IPS-18c (cell line): ENCODE measurements around the gene BRK1.
"Not testable (repeated sequence)": the region's sequence is repeated elsewhere in the genome, so short reads cannot be mapped to it uniquely, and the experiment has no call there.

ENCODE experiments used
- H3K4me3 ChIP-seq: 2 replicates; pipeline ENCODE4 v1.7.0; 2013; ENCODE audit warnings: low read depth, mild to moderate bottlenecking, low read length, moderate library complexity; ENCODE audit not compliant: insufficient read depth
- H3K9me3 ChIP-seq: one replicate; pipeline ENCODE4 v1.6.1; 2013; ENCODE audit warnings: mild to moderate bottlenecking, low read length, moderate library complexity; ENCODE audit not compliant: control insufficient read depth, insufficient read depth

The BRK1 gene

DNA sequence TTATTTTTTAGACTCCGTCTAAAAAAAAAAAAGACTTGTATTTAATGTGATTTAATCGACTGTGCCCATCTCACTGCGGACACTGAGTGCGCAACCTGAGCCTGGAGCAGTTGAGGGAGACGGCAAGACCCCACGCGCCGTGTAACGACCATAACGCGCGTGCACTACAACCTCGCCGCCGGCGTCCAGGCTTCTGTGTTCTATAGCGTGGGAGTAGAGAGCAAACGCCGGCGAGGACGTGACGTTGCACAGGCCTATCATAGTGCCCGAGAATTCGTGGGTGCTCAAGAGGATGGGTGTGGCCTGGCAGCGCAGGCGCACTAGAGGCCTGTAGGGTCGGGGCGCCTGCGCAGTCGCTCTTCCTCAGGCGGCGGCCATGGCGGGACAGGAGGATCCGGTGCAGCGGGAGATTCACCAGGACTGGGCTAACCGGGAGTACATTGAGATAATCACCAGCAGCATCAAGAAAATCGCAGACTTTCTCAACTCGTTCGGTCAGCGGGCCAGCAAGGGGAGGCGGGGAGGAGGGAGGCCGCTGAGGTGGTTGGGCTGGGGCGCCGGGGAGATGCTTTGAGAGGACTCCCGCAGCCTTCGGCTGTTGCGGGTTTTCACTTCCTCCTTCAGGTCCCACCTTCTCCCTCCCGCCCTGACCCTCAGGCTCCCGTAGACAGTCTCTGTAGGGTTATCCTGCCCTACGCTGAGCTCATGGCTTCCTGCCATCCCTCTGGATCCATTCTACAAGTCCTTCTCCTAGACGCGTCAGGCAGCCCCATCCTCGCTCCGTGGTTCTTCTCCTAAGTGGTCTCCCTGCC, at the start of gene BRK1:
BRK1 (plus strand) TSS at position 350 of the 812 bp plus-strand sequence; CDS start at position 377, 27 bp downstream.
- Histone ChIP-seq H3K4me3 (peak within 1 kb of the TSS; percentile 92), H3K9me3 (no peaks in the 10 kb centered on the region)

DNA sequence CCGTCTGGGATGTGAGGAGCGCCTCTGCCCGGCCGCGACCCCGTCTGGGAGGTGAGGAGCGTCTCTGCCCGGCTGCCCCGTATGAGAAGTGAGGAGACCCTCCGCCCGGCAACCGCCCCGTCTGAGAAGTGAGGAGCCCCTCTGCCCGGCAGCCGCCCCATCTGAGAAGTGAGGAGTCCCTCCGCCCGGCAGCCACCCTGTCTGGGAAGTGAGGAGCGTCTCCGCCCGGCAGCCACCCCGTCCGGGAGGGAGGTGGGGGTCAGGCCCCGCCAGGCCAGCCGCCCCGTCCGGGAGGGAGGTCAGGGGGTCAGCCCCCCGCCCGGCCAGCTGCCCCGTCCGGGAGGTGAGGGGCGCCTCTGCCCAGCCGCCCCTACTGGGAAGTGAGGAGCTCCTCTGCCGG, 45.4 kb upstream of the BRK1 start:
- not testable (repeated sequence) for H3K9me3 ChIP-seq

GRCh38 chr3:10074666-10075065, 40.8 kb upstream of the BRK1 start:
- H3K9me3 ChIP-seq, result no peaks in the 10 kb centered on the region
- H3K4me3 ChIP-seq, result no peak overlapping the region

More for the DNA sequence above, 45.4 kb upstream of the BRK1 start:
- H3K4me3 ChIP-seq, result not testable (repeated sequence)

DNA sequence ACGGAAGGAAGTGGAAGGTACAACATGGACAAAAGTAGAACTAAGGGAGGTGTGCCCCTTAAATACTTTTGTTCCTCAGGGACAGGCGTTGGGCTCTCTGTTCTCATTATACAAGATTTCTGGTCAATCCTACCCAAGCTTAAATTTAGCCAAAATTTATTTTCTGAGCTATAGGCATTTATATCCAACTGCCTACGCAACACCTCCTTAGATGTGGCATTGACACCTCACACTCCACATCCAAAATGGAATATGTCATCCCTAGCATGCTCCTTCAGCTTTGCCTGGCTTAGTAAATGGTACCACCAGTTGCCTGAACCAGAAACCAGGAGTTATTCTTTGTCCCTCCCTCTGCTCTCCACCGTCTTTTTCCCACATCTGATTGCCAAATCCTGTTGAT, 33.6 kb upstream of the BRK1 start:
- Histone ChIP-seq H3K9me3 (no peaks in the 10 kb centered on the region), H3K4me3 (no peak overlapping the region)

DNA sequence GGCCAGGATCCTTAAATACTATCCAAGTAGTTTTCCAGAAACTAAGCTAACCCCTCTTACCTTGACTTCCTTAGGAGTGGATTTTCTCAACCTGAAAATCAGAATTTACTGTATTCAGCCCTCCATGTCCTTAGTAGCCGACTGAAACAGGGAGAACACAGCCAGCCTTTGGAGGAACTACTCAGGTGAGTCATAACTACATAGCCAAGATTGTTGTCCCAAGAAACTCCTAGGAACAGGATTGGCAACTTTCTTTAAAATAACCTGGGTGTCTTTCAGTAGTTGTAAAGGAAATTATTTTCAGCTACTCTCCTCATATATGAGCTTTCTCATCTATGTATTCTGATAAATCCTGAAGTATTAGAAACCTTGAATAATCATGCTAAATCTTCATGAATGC, 29.7 kb upstream of the BRK1 start:
- Histone ChIP-seq H3K4me3 (no peak overlapping the region), H3K9me3 (no peaks in the 10 kb centered on the region)

- Histone ChIP-seq H3K4me3 (no peak overlapping the region), H3K9me3 (no peaks in the 10 kb centered on the region)
Observed at GRCh38 chr3:10088256-10088655, 27.2 kb upstream of the BRK1 start.

DNA sequence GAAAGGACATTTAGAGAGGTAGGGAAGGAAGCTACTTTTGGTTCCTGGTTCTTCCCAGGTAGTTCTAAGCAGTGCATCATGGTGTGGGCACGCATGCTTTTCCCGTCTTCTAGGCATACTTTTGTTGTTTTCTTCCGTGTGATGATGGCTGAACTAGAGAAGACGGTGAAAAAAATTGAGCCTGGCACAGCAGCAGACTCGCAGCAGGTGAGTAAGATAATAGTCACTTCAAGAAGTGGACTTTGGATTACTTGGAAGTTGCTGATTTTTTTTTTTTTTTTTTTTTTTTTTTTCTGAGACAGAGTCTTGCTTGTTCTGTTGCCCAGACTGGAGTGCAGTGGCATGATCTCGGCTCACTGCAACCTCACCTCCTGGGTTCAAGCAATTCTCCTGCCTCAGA, 25.3 kb upstream of the BRK1 start:
- H3K4me3 ChIP-seq, result no peak overlapping the region
- no peaks in the 10 kb centered on the region for H3K9me3 ChIP-seq

DNA sequence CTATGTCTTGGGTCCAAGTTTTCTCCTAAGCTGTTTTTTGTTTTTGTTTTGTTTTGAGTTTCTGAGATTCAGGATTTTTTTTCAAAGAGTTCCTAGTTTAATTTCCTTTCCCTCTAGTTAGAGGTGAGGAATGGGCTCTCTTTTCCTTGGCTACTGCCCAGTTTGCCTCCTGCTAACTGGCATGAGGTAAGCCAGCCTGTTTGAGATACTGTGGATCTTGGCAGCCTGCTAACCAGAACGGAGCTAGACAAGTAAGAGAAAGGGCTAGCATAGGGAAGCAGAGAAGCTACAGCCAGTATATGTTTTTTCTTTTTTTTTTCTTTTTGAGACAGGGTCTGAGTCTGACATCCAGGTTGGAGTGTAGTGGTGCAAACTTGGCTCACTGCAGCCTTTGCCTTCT, 24.7 kb upstream of the BRK1 start:
- H3K4me3 ChIP-seq, H3K9me3 ChIP-seq: not testable (repeated sequence)

DNA sequence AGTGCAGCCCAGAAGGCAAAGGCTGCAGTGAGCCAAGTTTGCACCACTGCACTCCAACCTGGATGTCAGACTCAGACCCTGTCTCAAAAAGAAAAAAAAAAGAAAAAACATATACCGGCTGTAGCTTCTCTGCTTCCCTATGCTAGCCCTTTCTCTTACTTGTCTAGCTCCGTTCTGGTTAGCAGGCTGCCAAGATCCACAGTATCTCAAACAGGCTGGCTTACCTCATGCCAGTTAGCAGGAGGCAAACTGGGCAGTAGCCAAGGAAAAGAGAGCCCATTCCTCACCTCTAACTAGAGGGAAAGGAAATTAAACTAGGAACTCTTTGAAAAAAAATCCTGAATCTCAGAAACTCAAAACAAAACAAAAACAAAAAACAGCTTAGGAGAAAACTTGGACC, 24.1 kb upstream of the BRK1 start:
- not testable (repeated sequence) for H3K4me3 ChIP-seq, H3K9me3 ChIP-seq

GRCh38 chr3:10093678-10094077, 21.8 kb upstream of the BRK1 start:
- H3K4me3 ChIP-seq, result no peak overlapping the region
- no peaks in the 10 kb centered on the region for H3K9me3 ChIP-seq

DNA sequence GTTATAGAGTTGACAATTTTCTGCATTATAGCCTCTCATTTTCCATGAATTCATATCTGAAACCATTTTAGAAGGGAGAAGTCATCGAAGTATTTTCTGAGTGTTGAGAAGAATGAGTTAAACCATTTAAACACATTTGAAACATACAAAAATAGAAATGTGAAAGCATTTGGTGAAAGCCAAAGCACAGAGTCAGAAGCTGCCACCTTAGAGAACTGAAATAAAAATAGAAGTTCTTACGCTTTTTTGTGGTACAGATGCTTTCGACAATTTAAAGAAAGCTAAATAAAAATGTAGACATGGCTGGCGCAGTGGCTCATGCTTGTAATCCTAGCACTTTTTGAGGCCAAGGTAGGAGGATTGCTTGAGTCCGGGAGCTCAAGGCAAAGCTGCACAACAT, 16.4 kb upstream of the BRK1 start:
- H3K9me3 ChIP-seq, result no peaks in the 10 kb centered on the region
- no peak overlapping the region for H3K4me3 ChIP-seq

DNA sequence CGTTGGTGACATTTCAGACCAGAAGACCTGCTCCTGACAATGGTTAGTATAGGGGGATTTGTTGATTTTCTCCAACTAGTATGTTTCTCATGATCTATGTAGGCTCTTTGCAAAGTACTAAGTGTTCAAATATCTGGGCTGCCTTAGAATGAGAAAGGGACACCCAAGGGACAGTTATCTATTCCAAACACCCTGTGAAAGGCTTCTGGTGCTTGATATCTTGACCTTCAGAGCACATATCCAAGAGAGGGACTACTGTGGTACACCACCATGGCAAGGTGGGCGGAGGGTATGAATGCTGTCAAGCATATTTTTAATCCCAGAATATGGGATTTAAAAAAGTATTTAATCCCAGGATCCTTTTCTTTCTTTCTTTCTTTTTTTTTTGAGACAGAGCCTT, 8.6 kb upstream of the BRK1 start:
- no peaks in the 10 kb centered on the region for H3K9me3 ChIP-seq
- no peak overlapping the region for H3K4me3 ChIP-seq

DNA sequence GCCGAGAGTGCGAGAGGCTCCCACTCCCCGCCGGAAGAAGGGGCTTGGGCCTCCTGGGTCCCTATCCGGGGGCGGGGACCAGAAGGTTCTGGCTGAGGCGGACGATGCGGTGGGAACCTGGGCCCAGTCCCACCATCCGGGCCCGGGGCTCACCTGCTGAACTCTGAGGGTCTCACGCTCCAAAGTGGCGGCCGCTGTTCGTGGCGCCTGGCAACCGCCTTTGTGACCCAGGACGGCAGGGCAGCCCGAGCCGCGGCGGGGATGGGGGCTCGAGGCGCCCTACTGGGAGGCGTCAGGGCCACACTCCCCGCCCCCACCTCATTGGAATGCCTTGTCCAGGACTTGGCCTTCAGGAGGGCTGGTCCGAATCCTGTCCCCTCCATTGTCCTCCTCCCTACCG, 7.4 kb upstream of the BRK1 start, which contains the start of gene FANCD2OS:
FANCD2OS (minus strand) TSS at position 165 of the 400 bp plus-strand sequence. CDS start 3,481 bp downstream, outside the sequence.
- Histone ChIP-seq H3K9me3 (no peaks in the 10 kb centered on the region), H3K4me3 (no peak within 1 kb of the TSS)

- Histone ChIP-seq H3K9me3 (no peaks in the 10 kb centered on the region), H3K4me3 (peak overlapping the region; percentile 92)
Observed at GRCh38 chr3:10116138-10116460, 624 bp downstream of the BRK1 start.

DNA sequence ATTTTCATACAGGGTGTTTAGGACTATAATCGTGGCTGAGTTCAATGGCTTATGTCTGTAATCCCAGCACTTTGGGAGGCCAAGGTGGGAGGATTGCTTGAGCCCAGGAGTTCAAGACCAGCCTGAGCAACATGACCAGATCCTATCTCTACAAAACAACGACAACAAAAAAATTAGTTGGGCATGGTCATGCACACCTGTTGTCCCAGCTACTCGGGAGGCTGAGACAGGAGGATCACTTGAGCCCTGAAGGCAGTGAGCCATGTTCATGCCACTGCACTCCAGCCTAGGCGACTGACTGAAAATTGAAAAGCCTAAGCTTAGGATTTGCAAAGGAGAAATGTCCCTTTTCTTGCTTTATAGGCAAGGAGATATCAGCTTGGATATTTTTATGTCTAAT, 1.5 kb downstream of the BRK1 start:
- Histone ChIP-seq H3K9me3 (no peaks in the 10 kb centered on the region), H3K4me3 (no peak overlapping the region; the same call in none of the 2 replicates)

GRCh38 chr3:10119376-10119775, 3.9 kb downstream of the BRK1 start:
- Histone ChIP-seq H3K9me3 (no peaks in the 10 kb centered on the region), H3K4me3 (no peak overlapping the region)

DNA sequence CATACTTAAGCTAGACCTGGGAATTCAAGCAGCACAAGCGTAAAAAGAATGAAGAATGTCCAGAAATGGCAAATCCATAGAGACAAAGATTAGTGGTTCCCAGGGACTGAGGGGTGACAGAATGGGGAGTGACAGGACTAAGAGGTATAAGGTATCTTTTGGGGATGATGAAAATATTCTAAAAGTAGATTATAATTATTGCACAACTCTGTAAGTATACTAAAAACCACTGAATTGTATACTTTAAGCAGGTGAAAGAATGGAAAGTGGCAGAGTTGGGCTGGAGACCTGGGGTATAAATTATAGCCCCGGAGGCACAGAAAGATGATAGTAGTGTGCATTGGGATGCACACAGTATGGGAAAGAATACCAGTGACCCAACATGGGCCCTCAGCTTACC, 5.6 kb downstream of the BRK1 start:
- H3K9me3 ChIP-seq, result no peaks in the 10 kb centered on the region
- no peak overlapping the region for H3K4me3 ChIP-seq

GRCh38 chr3:10122724-10123123, 7.2 kb downstream of the BRK1 start:
- H3K4me3 ChIP-seq, result no peak overlapping the region

DNA sequence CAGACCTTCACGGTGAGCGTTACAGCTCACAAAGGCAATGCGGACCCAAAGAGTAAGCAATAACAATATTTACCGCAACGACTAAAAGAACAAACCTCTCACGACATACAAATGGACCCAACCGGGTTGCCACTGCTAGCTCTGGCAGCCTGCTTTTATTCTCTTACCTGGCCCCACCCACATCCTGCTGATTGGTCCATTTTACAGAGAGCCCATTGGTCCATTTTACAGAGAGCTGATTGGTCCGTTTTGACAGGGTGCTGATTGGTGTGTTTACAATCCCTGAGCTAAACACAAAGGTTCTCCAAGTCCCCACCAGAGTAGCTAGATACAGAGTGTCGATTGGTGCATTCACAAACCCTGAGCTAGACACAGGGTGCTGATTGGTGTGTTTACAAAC, 20.4 kb downstream of the BRK1 start:
- not testable (repeated sequence) for H3K4me3 ChIP-seq, H3K9me3 ChIP-seq

More at GRCh38 chr3:10122724-10123123, 7.2 kb downstream of the BRK1 start:
- no peaks in the 10 kb centered on the region for H3K9me3 ChIP-seq
